IMR-90 (cell line): Measurements from ENCODE around the gene PGF. TPM values are rescaled to one million over a fixed set of nuclear protein-coding genes. Genes with fewer than 3 reads are reported as not detected.

Experiments
- ATAC-seq: fragments of 200-7000 bp; cut with Tn5 transposase; 2 replicates; pipeline ENCODE4 v1.9.1; 2020; ENCODE audit warnings: low read depth, mild to moderate bottlenecking, moderate library complexity
- BruUV-seq: library from RNA; stranded (reverse); fragments of 400-500 nt; replicated peaks from 2 replicates; lab custom pipeline; 2021; lab: Mats Ljungman, UMichigan
- CTCF ChIA-PET: fragments of 300-600 bp; formaldehyde crosslinking; extraction: SDS; loops from one replicate; lab custom pipeline; 2021; ENCODE audit warnings: antibody characterized with exemption; lab: Yijun Ruan, JAX
- POLR2A ChIA-PET: fragments of 300-600 bp; sonication (Branson Sonifier 250); formaldehyde crosslinking; loops from one replicate; lab custom pipeline; 2022; ENCODE audit warnings: antibody characterized with exemption; ENCODE audit not compliant: unreplicated experiment; lab: Charles Lee
- DNase-seq: peaks from one replicate; pipeline ENCODE4 v3.0.0; 2013
- H2AFZ ChIP-seq: replicated peaks from 2 replicates; pipeline ENCODE3; 2013; ENCODE audit warnings: low read length, mild to moderate bottlenecking; ENCODE audit not compliant: poor library complexity
- H2AK5ac ChIP-seq: 2 replicates; pipeline ENCODE4 v1.6.1; 2013; ENCODE audit warnings: low read depth, low read length, inconsistent platforms
- H2AK9ac ChIP-seq: replicated peaks from 2 replicates; pipeline ENCODE3; 2013; ENCODE audit warnings: mild to moderate bottlenecking, low read depth, low read length, moderate library complexity; ENCODE audit not compliant: poor library complexity
- H2BK120ac ChIP-seq: 2 replicates; pipeline ENCODE4 v1.6.1; 2013; ENCODE audit warnings: low read depth, low read length, inconsistent platforms
- H2BK15ac ChIP-seq: 3 replicates; pipeline ENCODE4 v1.6.1; 2013; ENCODE audit warnings: low read depth, low read length, inconsistent platforms
- H2BK20ac ChIP-seq: 2 replicates; pipeline ENCODE4 v1.6.1; 2013; ENCODE audit warnings: low read depth, mild to moderate bottlenecking, inconsistent platforms, low read length, moderate library complexity
- H2BK5ac ChIP-seq: 2 replicates; pipeline ENCODE4 v1.6.1; 2013; ENCODE audit warnings: mild to moderate bottlenecking, low read depth, low read length, inconsistent platforms; ENCODE audit not compliant: poor library complexity, severe bottlenecking
- H3K14ac ChIP-seq: replicated peaks from 2 replicates; pipeline ENCODE4 v1.6.1; 2013; ENCODE audit warnings: low read depth, low read length, inconsistent platforms
- H3K18ac ChIP-seq: 2 replicates; pipeline ENCODE4 v1.6.1; 2013; ENCODE audit warnings: low read depth, low read length, control low read depth
- H3K23ac ChIP-seq: 2 replicates; pipeline ENCODE4 v1.6.1; 2013; ENCODE audit warnings: low read depth, low read length, inconsistent platforms
- H3K27ac ChIP-seq: 2 replicates; pipeline ENCODE4 v1.5.1; 2013; ENCODE audit warnings: mild to moderate bottlenecking, control low read depth, low read length; ENCODE audit not compliant: insufficient read depth
- H3K27me3 ChIP-seq: 2 replicates; pipeline ENCODE4 v1.6.1; 2013; ENCODE audit warnings: low read length; ENCODE audit not compliant: control insufficient read depth, insufficient read depth
- H3K36me3 ChIP-seq: 2 replicates; pipeline ENCODE4 v1.6.1; 2013; ENCODE audit warnings: low read length, mixed read lengths; ENCODE audit not compliant: control insufficient read depth, insufficient read depth
- H3K4ac ChIP-seq: 2 replicates; pipeline ENCODE4 v1.6.1; 2013; ENCODE audit warnings: low read depth, low read length, inconsistent platforms
- H3K4me1 ChIP-seq: 2 replicates; pipeline ENCODE4 v1.6.1; 2013; ENCODE audit warnings: low read length, mixed read lengths; ENCODE audit not compliant: control insufficient read depth, insufficient read depth
- H3K4me2 ChIP-seq: 2 replicates; pipeline ENCODE4 v1.6.1; 2013; ENCODE audit warnings: low read depth, mild to moderate bottlenecking, control low read depth, low read length, moderate library complexity
- H3K4me3 ChIP-seq: 2 replicates; pipeline ENCODE4 v1.5.1; 2013; ENCODE audit warnings: low read depth, mild to moderate bottlenecking, control low read depth, low read length, moderate library complexity; ENCODE audit not compliant: insufficient read depth
- H3K56ac ChIP-seq: 2 replicates; pipeline ENCODE4 v1.6.1; 2013; ENCODE audit warnings: low read length, inconsistent platforms; ENCODE audit not compliant: insufficient read depth; ENCODE audit errors: extremely low read depth
- H3K79me1 ChIP-seq, 2 experiments: 2 replicates each; pipeline ENCODE4 v1.6.1; 2013; ENCODE audit warnings: low read length in 2 of 2, inconsistent platforms in 1 of 2, low read depth in 1 of 2
- H3K9ac ChIP-seq: 2 replicates; pipeline ENCODE4 v1.6.1; 2013; ENCODE audit warnings: low read depth, low read length, control low read depth
- H3K9me1 ChIP-seq: 2 replicates; pipeline ENCODE4 v1.6.1; 2013; ENCODE audit warnings: low read length, inconsistent platforms; ENCODE audit not compliant: insufficient read depth
- H3K9me3 ChIP-seq: 2 replicates; pipeline ENCODE4 v1.6.1; 2013; ENCODE audit warnings: low read length; ENCODE audit not compliant: control insufficient read depth, insufficient read depth
- H4K20me1 ChIP-seq: 2 replicates; pipeline ENCODE4 v1.6.1; 2013; ENCODE audit warnings: low read length, inconsistent platforms; ENCODE audit not compliant: insufficient read depth
- H4K5ac ChIP-seq: 2 replicates; pipeline ENCODE4 v1.6.1; 2013; ENCODE audit warnings: mild to moderate bottlenecking, low read depth, low read length, control low read depth
- H4K8ac ChIP-seq, 2 experiments: 2 replicates each; pipeline ENCODE4 v1.6.1; 2013; ENCODE audit warnings: low read depth in 2 of 2, low read length in 2 of 2, control low read depth in 1 of 2, inconsistent platforms in 1 of 2
- H4K91ac ChIP-seq: 2 replicates; pipeline ENCODE4 v1.6.1; 2013; ENCODE audit warnings: low read depth, low read length, inconsistent platforms; ENCODE audit not compliant: insufficient read depth
- BHLHE40 ChIP-seq: fragments of 150-350 bp; IDR thresholded peaks from 2 replicates; pipeline ENCODE4 v1.6.1; 2016; ENCODE audit warnings: mild to moderate bottlenecking, low read depth, low read length
- CEBPB ChIP-seq: IDR thresholded peaks from 2 replicates; pipeline ENCODE4 v1.6.1; 2012; ENCODE audit warnings: low read depth, low read length, improper control_type of control experiment
- CHD1 ChIP-seq: IDR thresholded peaks from 2 replicates; pipeline ENCODE4 v1.6.1; 2012; ENCODE audit warnings: low read depth, low read length, improper control_type of control experiment
- FOS ChIP-seq: fragments of 150-350 bp; IDR thresholded peaks from 2 replicates; pipeline ENCODE4 v1.6.1; 2016; ENCODE audit warnings: low read depth, low read length
- MAFK ChIP-seq: IDR thresholded peaks from 2 replicates; pipeline ENCODE4 v1.6.1; 2012; ENCODE audit warnings: low read depth, low read length, improper control_type of control experiment
- MAZ ChIP-seq: IDR thresholded peaks from 2 replicates; pipeline ENCODE4 v1.6.1; 2012; ENCODE audit warnings: low read depth, mild to moderate bottlenecking, low read length, improper control_type of control experiment, moderate library complexity, borderline replicate concordance
- MXI1 ChIP-seq: IDR thresholded peaks from 2 replicates; pipeline ENCODE4 v1.6.1; 2012; ENCODE audit warnings: low read depth, mild to moderate bottlenecking, low read length, moderate library complexity, borderline replicate concordance
- NFE2L2 ChIP-seq: fragments of 150-350 bp; IDR thresholded peaks from 2 replicates; pipeline ENCODE4 v1.6.1; 2016; ENCODE audit warnings: low read depth, mild to moderate bottlenecking, low read length
- POLR2A ChIP-seq: IDR thresholded peaks from 2 replicates; pipeline ENCODE4 v1.6.1; 2012; ENCODE audit warnings: mild to moderate bottlenecking, low read depth, low read length
- RAD21 ChIP-seq: IDR thresholded peaks from 2 replicates; pipeline ENCODE4 v1.6.1; 2012; ENCODE audit warnings: low read length, improper control_type of control experiment
- RCOR1 ChIP-seq: IDR thresholded peaks from 2 replicates; pipeline ENCODE4 v1.6.1; 2012; ENCODE audit warnings: mild to moderate bottlenecking, low read length, improper control_type of control experiment; ENCODE audit not compliant: insufficient replicate concordance
- RFX5 ChIP-seq: IDR thresholded peaks from 2 replicates; pipeline ENCODE4 v1.8.0; 2012; ENCODE audit warnings: low read depth, mild to moderate bottlenecking, low read length, moderate library complexity
- SMC3 ChIP-seq: fragments of 150-350 bp; IDR thresholded peaks from 2 replicates; pipeline ENCODE4 v1.6.1; 2016; ENCODE audit warnings: low read depth, mild to moderate bottlenecking, antibody characterized with exemption, low read length, moderate library complexity
- WGBS, 2 experiments: methylation state at CpG; one replicate each; pipeline versions ENCODE4 v1.1.5 to v1.1.7; 2013; ENCODE audit warnings: missing lambda C conversion rate in 2 of 2; ENCODE audit not compliant: insufficient read length in 1 of 2; ENCODE audit errors: extremely low coverage in 2 of 2; 5-methylcytosine and 5-hydroxymethylcytosine counted together
- dilution Hi-C: fragments of 300-500 bp; cut with HindIII; formaldehyde crosslinking; loops from one replicate; pipeline ENCODE4 v1.14.3; 2018; ENCODE audit warnings: low sequenced_read_pairs; ENCODE audit not compliant: unreplicated experiment
- in situ Hi-C: fragments of 300-500 bp; cut with MboI; formaldehyde crosslinking; loops from 3 replicates; pipeline ENCODE4 v1.14.3; 2019; ENCODE audit warnings: low sequenced_read_pairs, inconsistent platforms, mixed read lengths
- intact Hi-C: fragments of 100-400 bp; cut with micrococcal nuclease; formaldehyde crosslinking; loops from 2 replicates; pipeline ENCODE4 v1.10.0; 2022
- polyA plus RNA-seq, 3 experiments: library from polyadenylated mRNA; depleted of rRNA; stranded (reverse); fragments of >200 nt; gene quantifications; 2 replicates each; pipeline ENCODE4 v1.2.3, GENCODE V29; 2012; ENCODE audit warnings: low replicate concordance in 1 of 3
- total RNA-seq: library from RNA; depleted of rRNA; stranded (reverse); fragments of >200 nt; gene quantifications from 2 replicates; pipeline ENCODE4 v1.2.3, GENCODE V29; 2012
- TF ChIP-seq, protein P1 (sequence below): fragments of 150-350 bp; IDR thresholded peaks from 2 replicates; pipeline ENCODE4 v1.6.1; 2017; ENCODE audit warnings: mild to moderate bottlenecking, antibody characterized with exemption, low read length, low read depth
- TF ChIP-seq, protein P2 (sequence below): conservative IDR thresholded peaks from 2 replicates; pipeline ENCODE4 v1.5.1; 2012; ENCODE audit warnings: mild to moderate bottlenecking, low read depth, low read length, improper control_type of control experiment

The PGF gene
- total and polyA plus RNA-seq, 2 of the 4 experiments (the other 2 are of a cell fraction) = 0.36 to 0.39 TPM

DNA sequence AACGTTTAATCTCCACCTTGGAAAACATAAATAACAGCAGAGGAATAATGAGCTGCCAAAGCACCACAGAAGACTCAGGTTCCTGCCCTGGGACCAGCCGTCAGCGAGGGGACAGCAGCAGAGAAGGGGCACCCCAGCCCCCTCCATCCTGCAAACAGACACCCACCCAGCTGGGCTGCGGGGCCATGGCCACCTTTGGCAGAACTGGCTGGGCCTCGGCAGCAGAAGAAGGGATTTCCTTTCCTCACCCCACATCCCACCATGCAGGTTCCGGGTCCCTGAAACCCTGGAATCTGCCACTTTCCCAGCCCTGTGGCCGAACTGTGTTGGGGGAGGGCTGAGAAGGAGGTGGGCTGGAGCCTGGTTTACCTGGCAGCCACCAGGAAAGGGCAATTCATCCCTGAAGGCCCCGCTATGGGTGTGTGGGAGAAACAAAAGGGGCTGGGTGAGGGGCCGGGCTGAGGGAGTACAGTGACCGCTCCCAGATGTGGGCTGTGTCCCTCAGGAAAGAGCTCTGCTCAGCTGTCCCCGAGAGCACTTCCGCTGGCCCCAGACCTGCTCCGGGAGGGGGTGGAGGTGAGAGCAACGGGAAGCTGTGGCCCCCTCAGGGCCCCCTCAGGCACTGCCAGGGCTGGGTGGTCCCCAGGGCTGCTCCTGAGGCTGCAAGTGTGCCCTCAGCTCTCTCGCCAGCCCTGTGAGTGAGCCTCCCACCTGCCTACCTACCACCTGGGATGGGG is 3.8 kb downstream of the PGF start:
- Histone ChIP-seq H4K91ac (no peak overlapping the region), H2AK5ac (no peak overlapping the region), H3K14ac (no peak overlapping the region), H3K23ac (no peak overlapping the region), H3K18ac (no peak overlapping the region), H3K9me3 (no peaks in the 10 kb centered on the region), H3K4me3 (no peak overlapping the region), H2BK5ac (no peak overlapping the region), H4K5ac (no peak overlapping the region; the same call in 1 of the 2 replicates), H4K20me1 (no peaks in the 10 kb centered on the region), H3K27ac (no peak overlapping the region; the same call in 1 of the 2 replicates), H2BK20ac (no peak overlapping the region), H2BK120ac (no peak overlapping the region), H2AFZ (peak overlapping the region; percentile 73), H3K4me1 (peaks cover 13% of the 10 kb centered on the region; the same call in 1 of the 2 replicates), H2AK9ac (no peak overlapping the region), H3K56ac (no peak overlapping the region), H3K36me3 (no peaks in the 10 kb centered on the region), H3K4me2 (no peak overlapping the region), H3K4ac (no peak overlapping the region), H3K9ac (no peak overlapping the region), H3K79me1 (no peaks in the 10 kb centered on the region), H4K8ac (0 out of 4 replicates have a peak overlapping the region, but pooled peaks of 1 of the 2 experiments have one; percentile 20), H2BK15ac (no peak overlapping the region), H3K9me1 (0 out of 2 replicates have a peak, but pooled peaks cover 6% of the 10 kb centered on the region), H3K27me3 (peaks cover 14% of the 10 kb centered on the region)
- intact Hi-C loops (no loop called here), in situ Hi-C loops (no loop called here), dilution Hi-C loops (no loop called here)
- DNase-seq (no peak), ATAC-seq (no peak)
- ChIA-PET POLR2A (no interaction called here), CTCF (no interaction called here)
- WGBS, 2 experiments = 61% methylated on average over 3 of the region's 15 CpGs; no CpG with 5 or more reads in 1 of the 2 experiments
- no TSS peak for BruUV-seq
- TF ChIP-seq POLR2A = no peak
- TF ChIP-seq MXI1 = no peak
- no peak for TF ChIP-seq RAD21
- TF ChIP-seq, protein P1, sequence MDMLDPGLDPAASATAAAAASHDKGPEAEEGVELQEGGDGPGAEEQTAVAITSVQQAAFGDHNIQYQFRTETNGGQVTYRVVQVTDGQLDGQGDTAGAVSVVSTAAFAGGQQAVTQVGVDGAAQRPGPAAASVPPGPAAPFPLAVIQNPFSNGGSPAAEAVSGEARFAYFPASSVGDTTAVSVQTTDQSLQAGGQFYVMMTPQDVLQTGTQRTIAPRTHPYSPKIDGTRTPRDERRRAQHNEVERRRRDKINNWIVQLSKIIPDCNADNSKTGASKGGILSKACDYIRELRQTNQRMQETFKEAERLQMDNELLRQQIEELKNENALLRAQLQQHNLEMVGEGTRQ = no peak
- TF ChIP-seq, protein P2, sequence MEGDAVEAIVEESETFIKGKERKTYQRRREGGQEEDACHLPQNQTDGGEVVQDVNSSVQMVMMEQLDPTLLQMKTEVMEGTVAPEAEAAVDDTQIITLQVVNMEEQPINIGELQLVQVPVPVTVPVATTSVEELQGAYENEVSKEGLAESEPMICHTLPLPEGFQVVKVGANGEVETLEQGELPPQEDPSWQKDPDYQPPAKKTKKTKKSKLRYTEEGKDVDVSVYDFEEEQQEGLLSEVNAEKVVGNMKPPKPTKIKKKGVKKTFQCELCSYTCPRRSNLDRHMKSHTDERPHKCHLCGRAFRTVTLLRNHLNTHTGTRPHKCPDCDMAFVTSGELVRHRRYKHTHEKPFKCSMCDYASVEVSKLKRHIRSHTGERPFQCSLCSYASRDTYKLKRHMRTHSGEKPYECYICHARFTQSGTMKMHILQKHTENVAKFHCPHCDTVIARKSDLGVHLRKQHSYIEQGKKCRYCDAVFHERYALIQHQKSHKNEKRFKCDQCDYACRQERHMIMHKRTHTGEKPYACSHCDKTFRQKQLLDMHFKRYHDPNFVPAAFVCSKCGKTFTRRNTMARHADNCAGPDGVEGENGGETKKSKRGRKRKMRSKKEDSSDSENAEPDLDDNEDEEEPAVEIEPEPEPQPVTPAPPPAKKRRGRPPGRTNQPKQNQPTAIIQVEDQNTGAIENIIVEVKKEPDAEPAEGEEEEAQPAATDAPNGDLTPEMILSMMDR = no peak
- no peak for TF ChIP-seq BHLHE40
- TF ChIP-seq SMC3 = no peak
- TF ChIP-seq RFX5 = no peak
- TF ChIP-seq CHD1 = no peak
- no peak for TF ChIP-seq MAFK
- TF ChIP-seq CEBPB = no peak
- no peak for TF ChIP-seq FOS
- TF ChIP-seq NFE2L2 = no peak
- no peak for TF ChIP-seq MAZ
- no peak for TF ChIP-seq RCOR1
